ENCODE data around the gene DCAKD.
A peak's percentile ranks its signal among the peaks of the same experiment; 100 is the strongest.

DCAKD gene

GRCh38 chr17:45008216-45008615 is 43.2 kb downstream of the DCAKD start:
- peaks cover 26% of the 10 kb centered on the region for H3K27me3 Mint-ChIP-seq (ENCODE audit: low read depth, poor library complexity)
- H3K36me3 Mint-ChIP-seq (ENCODE audit: low read depth), result no peaks in the 10 kb centered on the region
- peak overlapping the region; percentile 23 for H3K4me3 Mint-ChIP-seq
- no peak for DNase-seq
- no peak overlapping the region for H3K27ac Mint-ChIP-seq
- peaks cover 55% of the 10 kb centered on the region for H3K4me1 Mint-ChIP-seq
- H3K9me3 Mint-ChIP-seq, result no peaks in the 10 kb centered on the region
- no peak for TF ChIP-seq CTCF (IDR thresholded peaks at IDR 0.05)

GRCh38 chr17:45006927-45007461 is 44.4 kb downstream of the DCAKD start:
- Mint-ChIP-seq H3K36me3 (ENCODE audit: low read depth) (no peaks in the 10 kb centered on the region), H3K27me3 (ENCODE audit: low read depth, poor library complexity) (peaks cover 28% of the 10 kb centered on the region), H3K9me3 (no peaks in the 10 kb centered on the region), H3K27ac (peak overlapping the region; percentile 42), H3K4me3 (peak overlapping the region; percentile 49), H3K4me1 (peaks cover 53% of the 10 kb centered on the region)
- TF ChIP-seq CTCF (IDR thresholded peaks at IDR 0.05), result no peak
- no peak for DNase-seq

- Mint-ChIP-seq H3K27ac (no peak overlapping the region), H3K4me1 (peaks cover 49% of the 10 kb centered on the region), H3K4me3 (no peak overlapping the region), H3K27me3 (ENCODE audit: low read depth, poor library complexity) (peaks cover 25% of the 10 kb centered on the region), H3K36me3 (ENCODE audit: low read depth) (no peaks in the 10 kb centered on the region), H3K9me3 (no peaks in the 10 kb centered on the region)
- no peak for TF ChIP-seq CTCF (IDR thresholded peaks at IDR 0.05)
- no peak for DNase-seq
These were observed 45.7 kb downstream of the DCAKD start for GRCh38 chr17:45005700-45006099.

GRCh38 chr17:45004388-45004787 is 47.0 kb downstream of the DCAKD start:
- H3K27ac Mint-ChIP-seq, result no peak overlapping the region
- DNase-seq, result no peak
- H3K36me3 Mint-ChIP-seq (ENCODE audit: low read depth), result no peaks in the 10 kb centered on the region
- peaks cover 42% of the 10 kb centered on the region for H3K4me1 Mint-ChIP-seq
- H3K4me3 Mint-ChIP-seq, result no peak overlapping the region
- H3K9me3 Mint-ChIP-seq, result peaks cover 9% of the 10 kb centered on the region
- no peak for TF ChIP-seq CTCF (IDR thresholded peaks at IDR 0.05)
- H3K27me3 Mint-ChIP-seq (ENCODE audit: low read depth, poor library complexity), result peaks cover 19% of the 10 kb centered on the region

- Mint-ChIP-seq H3K4me1 (peaks cover 42% of the 10 kb centered on the region), H3K4me3 (no peak overlapping the region), H3K9me3 (peaks cover 13% of the 10 kb centered on the region), H3K27me3 (ENCODE audit: low read depth, poor library complexity) (peaks cover 17% of the 10 kb centered on the region), H3K27ac (no peak overlapping the region), H3K36me3 (ENCODE audit: low read depth) (no peaks in the 10 kb centered on the region)
- no peak for TF ChIP-seq CTCF (IDR thresholded peaks at IDR 0.05)
- no peak for DNase-seq
These were observed 47.6 kb downstream of the DCAKD start for GRCh38 chr17:45003877-45004276.

- no peak for TF ChIP-seq CTCF (IDR thresholded peaks at IDR 0.05)
- Mint-ChIP-seq H3K36me3 (ENCODE audit: low read depth) (no peaks in the 10 kb centered on the region), H3K27ac (no peak overlapping the region), H3K4me1 (peaks cover 40% of the 10 kb centered on the region), H3K4me3 (no peak overlapping the region), H3K27me3 (ENCODE audit: low read depth, poor library complexity) (peaks cover 16% of the 10 kb centered on the region), H3K9me3 (peaks cover 15% of the 10 kb centered on the region)
- DNase-seq, result no peak
These were observed 50.1 kb downstream of the DCAKD start for GRCh38 chr17:45001310-45001709.

Measured in nephron progenitor cell (in vitro differentiated cells).